ENCODE data around the gene CRCP.

DNA sequence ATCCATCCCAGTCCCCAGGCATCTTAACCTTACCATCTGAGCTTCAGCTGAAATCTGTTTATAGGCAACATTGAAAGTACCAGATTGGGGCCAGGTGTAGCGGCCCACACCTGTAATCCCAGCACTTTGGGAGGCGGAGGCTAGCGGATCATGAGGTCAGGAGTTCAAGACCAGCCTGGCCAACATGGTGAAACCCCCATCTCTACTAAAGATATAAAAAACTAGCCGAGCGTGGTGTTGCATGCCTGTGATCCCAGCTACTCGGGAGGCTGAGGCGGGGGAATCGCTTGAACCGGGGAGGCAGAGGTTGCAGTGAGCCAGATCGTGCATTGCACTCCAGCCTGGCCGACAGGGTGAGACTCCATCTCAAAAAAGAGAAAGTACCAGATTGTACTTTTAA lies 39.0 kb downstream of the CRCP start:
- TF ChIP-seq ZNF274 (IDR thresholded peaks at IDR 0.05; ENCODE audit: low read depth, low read length) (no peak), YY1 (IDR thresholded peaks at IDR 0.05; ENCODE audit: insufficient read depth, insufficient read length) (no peak), SUZ12 (IDR thresholded peaks at IDR 0.05; ENCODE audit: extremely low read depth, insufficient read depth, insufficient read length) (no peak)

All from NT2/D1 (cell line).